H9 (cell line): Measurements from ENCODE around the gene LIG3. TPM values are rescaled to one million over a fixed set of nuclear protein-coding genes. Genes with fewer than 3 reads are reported as not detected.

Experiments used
- DNase-seq: peaks from one replicate; pipeline ENCODE4 v3.0.0-alpha.2; 2017
- H2AFZ ChIP-seq: one replicate; pipeline ENCODE4 v1.6.1; 2013; ENCODE audit warnings: mild to moderate bottlenecking, low read length, control low read depth, moderate library complexity
- H2AK5ac ChIP-seq: 2 replicates; pipeline ENCODE4 v1.6.1; 2013; ENCODE audit warnings: low read length, control low read depth, mixed read lengths; ENCODE audit not compliant: insufficient read length
- H2BK120ac ChIP-seq: one replicate; pipeline ENCODE4 v1.6.1; 2013; ENCODE audit warnings: low read depth, mild to moderate bottlenecking, low read length, control low read depth, inconsistent platforms; ENCODE audit not compliant: poor library complexity, severe bottlenecking
- H2BK12ac ChIP-seq: 2 replicates; pipeline ENCODE4 v1.6.1; 2013; ENCODE audit warnings: low read length, control low read depth, mixed read lengths, low read depth; ENCODE audit not compliant: insufficient read length
- H2BK15ac ChIP-seq: 2 replicates; pipeline ENCODE4 v1.6.1; 2013; ENCODE audit warnings: low read depth, low read length, control low read depth
- H2BK20ac ChIP-seq: one replicate; pipeline ENCODE4 v1.6.1; 2013; ENCODE audit warnings: low read depth, mild to moderate bottlenecking, low read length, control low read depth, inconsistent platforms; ENCODE audit not compliant: poor library complexity, severe bottlenecking
- H2BK5ac ChIP-seq: 2 replicates; pipeline ENCODE4 v1.6.1; 2013; ENCODE audit warnings: low read length, control low read depth, mixed read lengths; ENCODE audit not compliant: insufficient read length
- H3K14ac ChIP-seq: 2 replicates; pipeline ENCODE4 v1.6.1; 2013; ENCODE audit warnings: low read length, control low read depth; ENCODE audit not compliant: insufficient read depth
- H3K18ac ChIP-seq: 2 replicates; pipeline ENCODE4 v1.6.1; 2013; ENCODE audit warnings: low read depth, mild to moderate bottlenecking, mixed read lengths, low read length, control low read depth; ENCODE audit not compliant: insufficient read length
- H3K23ac ChIP-seq: 2 replicates; pipeline ENCODE4 v1.6.1; 2013; ENCODE audit warnings: low read length, control low read depth, mixed read lengths, low read depth; ENCODE audit not compliant: insufficient read length
- H3K23me2 ChIP-seq: 2 replicates; pipeline ENCODE4 v1.6.1; 2013; ENCODE audit warnings: low read depth, mild to moderate bottlenecking, mixed read lengths, low read length, control low read depth; ENCODE audit not compliant: insufficient read length, poor library complexity, severe bottlenecking
- H3K27ac ChIP-seq: 2 replicates; pipeline ENCODE4 v1.5.1; 2013; ENCODE audit warnings: low read length, control low read depth, mixed read lengths, low read depth; ENCODE audit not compliant: insufficient read length
- H3K27me3 ChIP-seq: 2 replicates; pipeline ENCODE4 v1.6.1; 2013; ENCODE audit warnings: low read length, control low read depth, inconsistent platforms; ENCODE audit not compliant: insufficient read depth
- H3K4ac ChIP-seq: 2 replicates; pipeline ENCODE4 v1.6.1; 2013; ENCODE audit warnings: low read depth, mild to moderate bottlenecking, control low read depth, inconsistent platforms, low read length, moderate library complexity
- H3K4me1 ChIP-seq: 2 replicates; pipeline ENCODE4 v1.6.1; 2013; ENCODE audit warnings: low read length, control low read depth, inconsistent platforms; ENCODE audit not compliant: insufficient read depth
- H3K4me2 ChIP-seq: 2 replicates; pipeline ENCODE4 v1.6.1; 2013; ENCODE audit warnings: low read length, control low read depth, mixed read lengths; ENCODE audit not compliant: insufficient read length, insufficient read depth
- H3K56ac ChIP-seq: 2 replicates; pipeline ENCODE4 v1.6.1; 2013; ENCODE audit warnings: low read depth, mild to moderate bottlenecking, mixed read lengths, low read length, control low read depth; ENCODE audit not compliant: insufficient read length
- H3K79me1 ChIP-seq: 2 replicates; pipeline ENCODE4 v1.6.1; 2013; ENCODE audit warnings: low read depth, mild to moderate bottlenecking, moderate library complexity, low read length, control low read depth, inconsistent platforms; ENCODE audit not compliant: insufficient read depth, poor library complexity, severe bottlenecking
- H3K79me2 ChIP-seq: 2 replicates; pipeline ENCODE4 v1.6.1; 2013; ENCODE audit warnings: low read length, control low read depth, inconsistent platforms; ENCODE audit not compliant: insufficient read depth
- H3K9ac ChIP-seq: 2 replicates; pipeline ENCODE4 v1.6.1; 2013; ENCODE audit warnings: low read length, control low read depth, mixed read lengths; ENCODE audit not compliant: insufficient read length; ENCODE audit errors: extremely low read depth
- H3K9me3 ChIP-seq: one replicate; pipeline ENCODE4 v1.6.1; 2013; ENCODE audit warnings: low read depth, low read length, inconsistent platforms; ENCODE audit not compliant: control insufficient read depth
- H3T11ph ChIP-seq: one replicate; pipeline ENCODE4 v1.6.1; 2013; ENCODE audit warnings: mild to moderate bottlenecking, low read length, control low read depth, inconsistent platforms
- H4K20me1 ChIP-seq: one replicate; pipeline ENCODE4 v1.6.1; 2013; ENCODE audit not compliant: control insufficient read depth, insufficient read length, insufficient read depth
- H4K5ac ChIP-seq: 2 replicates; pipeline ENCODE4 v1.6.1; 2013; ENCODE audit warnings: low read depth, mild to moderate bottlenecking, mixed read lengths, low read length, control low read depth; ENCODE audit not compliant: insufficient read length
- H4K8ac ChIP-seq: replicated peaks from 2 replicates; pipeline ENCODE4 v1.6.1; 2013; ENCODE audit warnings: low read length, control low read depth, mixed read lengths, low read depth; ENCODE audit not compliant: insufficient read length
- H4K91ac ChIP-seq: 2 replicates; pipeline ENCODE4 v1.6.1; 2013; ENCODE audit warnings: low read depth, mild to moderate bottlenecking, moderate library complexity, mixed read lengths, low read length, control low read depth; ENCODE audit not compliant: insufficient read length
- H3K27ac Mint-ChIP-seq, 3 experiments: 2 replicates in 2 of 3; 3 replicates in 1 of 3; pipeline ENCODE4 v1.8.0; 2020 to 2021; ENCODE audit warnings: mixed read lengths in 3 of 3, mild to moderate bottlenecking in 1 of 3, moderate library complexity in 1 of 3
- H3K27me3 Mint-ChIP-seq: 2 replicates; pipeline ENCODE4 v1.8.0; 2021; ENCODE audit warnings: low read depth, mild to moderate bottlenecking, moderate library complexity, mixed read lengths
- H3K36me3 Mint-ChIP-seq, 3 experiments: 2 replicates in 2 of 3; 3 replicates in 1 of 3; pipeline ENCODE4 v1.8.0; 2020 to 2021; ENCODE audit warnings: low read depth in 3 of 3, mixed read lengths in 3 of 3; ENCODE audit not compliant: insufficient read depth in 1 of 3
- H3K4me1 Mint-ChIP-seq, 2 experiments: 2 replicates each; pipeline ENCODE4 v1.8.0; 2020; ENCODE audit warnings: mixed read lengths in 2 of 2
- H3K4me3 Mint-ChIP-seq, 2 experiments: 2 replicates in 1 of 2; 3 replicates in 1 of 2; pipeline ENCODE4 v1.8.0; 2020 to 2021; ENCODE audit warnings: mild to moderate bottlenecking in 2 of 2, mixed read lengths in 2 of 2, moderate library complexity in 1 of 2
- H3K9me3 Mint-ChIP-seq, 2 experiments: 2 replicates in 1 of 2; 3 replicates in 1 of 2; pipeline ENCODE4 v1.8.0; 2020; ENCODE audit warnings: mild to moderate bottlenecking in 2 of 2, mixed read lengths in 2 of 2, moderate library complexity in 1 of 2
- WGBS: extraction: QIAGEN DNeasy Blood & Tissue Kit; methylation state at CpG from one replicate; pipeline ENCODE4 v1.1.7; 2013; ENCODE audit warnings: missing lambda C conversion rate, low lambda C conversion rate, mixed read lengths; ENCODE audit not compliant: insufficient read length; ENCODE audit errors: extremely low coverage; 5-methylcytosine and 5-hydroxymethylcytosine counted together
- total RNA-seq: library from RNA; stranded (reverse); gene quantifications from 2 replicates; pipeline ENCODE4 v1.2.1, GENCODE V29; 2021
- TF ChIP-seq, protein P1 (sequence below): fragments of 200-600 bp; sonication (generic); conservative IDR thresholded peaks from 3 replicates; pipeline ENCODE4 v1.8.0; 2021; ENCODE audit warnings: antibody characterized with exemption, mild to moderate bottlenecking

Gene LIG3
- total RNA-seq, 1 experiment from 2014 or later = 96.0 TPM

- no peak overlapping the region for H3T11ph ChIP-seq
- H3K27me3 Mint-ChIP-seq = no peaks in the 10 kb centered on the region; the same call in 1 of the 2 replicates
- no CpG with 5 or more reads among the region's 3 CpGs for WGBS
These were observed 11.3 kb downstream of the LIG3 start for GRCh38 chr17:34991606-34992005.

More at GRCh38 chr17:34991606-34992005, 11.3 kb downstream of the LIG3 start:
- Histone ChIP-seq H2BK120ac (no peak overlapping the region), H3K9me3 (no peaks in the 10 kb centered on the region), H3K56ac (no peak overlapping the region), H4K8ac (no peak overlapping the region), H3K27ac (no peak overlapping the region), H3K4ac (no peak overlapping the region), H3K23me2 (no peaks in the 10 kb centered on the region), H4K91ac (no peak overlapping the region), H4K20me1 (no peaks in the 10 kb centered on the region), H3K4me2 (no peak overlapping the region), H2AFZ (no peak overlapping the region), H3K14ac (no peak overlapping the region), H4K5ac (no peak overlapping the region), H3K23ac (no peak overlapping the region), H3K79me1 (no peaks in the 10 kb centered on the region), H3K18ac (no peak overlapping the region), H2BK12ac (no peak overlapping the region), H3K4me1 (no peaks in the 10 kb centered on the region), H3K79me2 (no peaks in the 10 kb centered on the region), H3K27me3 (no peaks in the 10 kb centered on the region), H2BK20ac (no peak overlapping the region), H2AK5ac (no peak overlapping the region), H3K9ac (no peak overlapping the region), H2BK15ac (no peak overlapping the region), H2BK5ac (no peak overlapping the region)
- Mint-ChIP-seq H3K36me3 (peaks cover 57 to 99% (median 96%) of the 10 kb centered on the region in 3 experiments), H3K4me3 (no peak overlapping the region), H3K4me1 (no peaks in the 10 kb centered on the region), H3K9me3 (no peaks in the 10 kb centered on the region), H3K27ac (no peak overlapping the region)
- TF ChIP-seq, protein P1, sequence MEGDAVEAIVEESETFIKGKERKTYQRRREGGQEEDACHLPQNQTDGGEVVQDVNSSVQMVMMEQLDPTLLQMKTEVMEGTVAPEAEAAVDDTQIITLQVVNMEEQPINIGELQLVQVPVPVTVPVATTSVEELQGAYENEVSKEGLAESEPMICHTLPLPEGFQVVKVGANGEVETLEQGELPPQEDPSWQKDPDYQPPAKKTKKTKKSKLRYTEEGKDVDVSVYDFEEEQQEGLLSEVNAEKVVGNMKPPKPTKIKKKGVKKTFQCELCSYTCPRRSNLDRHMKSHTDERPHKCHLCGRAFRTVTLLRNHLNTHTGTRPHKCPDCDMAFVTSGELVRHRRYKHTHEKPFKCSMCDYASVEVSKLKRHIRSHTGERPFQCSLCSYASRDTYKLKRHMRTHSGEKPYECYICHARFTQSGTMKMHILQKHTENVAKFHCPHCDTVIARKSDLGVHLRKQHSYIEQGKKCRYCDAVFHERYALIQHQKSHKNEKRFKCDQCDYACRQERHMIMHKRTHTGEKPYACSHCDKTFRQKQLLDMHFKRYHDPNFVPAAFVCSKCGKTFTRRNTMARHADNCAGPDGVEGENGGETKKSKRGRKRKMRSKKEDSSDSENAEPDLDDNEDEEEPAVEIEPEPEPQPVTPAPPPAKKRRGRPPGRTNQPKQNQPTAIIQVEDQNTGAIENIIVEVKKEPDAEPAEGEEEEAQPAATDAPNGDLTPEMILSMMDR = no peak
- DNase-seq = no peak
